ENCODE results near the gene SAMHD1. TPM values are rescaled to one million over a fixed set of nuclear protein-coding genes. Genes with fewer than 3 reads are reported as not detected.
A peak's percentile ranks its signal among the peaks of the same experiment; 100 is the strongest.

The SAMHD1 gene
- total and polyA plus RNA-seq, 2 of the 8 experiments (the other 6 are each of a cell fraction or from before 2014, with no cell fraction given): 22.0 to 37.1 TPM

GRCh38 chr20:36951979-36952738, 651 bp upstream of the SAMHD1 start:
- no peak overlapping the region for H2BK20ac ChIP-seq (ENCODE audit: low read length)
- CTCF ChIA-PET (ENCODE audit: partially characterized antibody): interaction anchor here (1.0 kb wide), 1 partner anchor 321 kb away, joined by 3 read pairs; no protein-coding TSS in a partner anchor

More at GRCh38 chr20:36951979-36952738, 651 bp upstream of the SAMHD1 start:
- 38% methylated on average over 11 of the region's 11 CpGs; no CpG with 5 or more reads in 1 of the 2 experiments for WGBS, 2 experiments (ENCODE audit: extremely low coverage in 1 of 2, insufficient coverage in 1 of 2, insufficient read length in 1 of 2, insufficient replicate concordance in 2 of 2, low coverage in 1 of 2, low lambda C conversion rate in 2 of 2, missing lambda C conversion rate in 1 of 2)
- H2AK5ac ChIP-seq (ENCODE audit: low read depth, low read length): no peak overlapping the region
- H4K5ac ChIP-seq (ENCODE audit: insufficient read length, low read depth, low read length): peak overlapping the region; percentile 44
- H2BK15ac ChIP-seq (ENCODE audit: low read length): no peak overlapping the region
- FAIRE-seq (no peak), DNase-seq (ENCODE audit: low read depth in 1 of 2, low spot score in 2 of 2) (no peak)
- H2BK12ac ChIP-seq (ENCODE audit: low read depth, low read length): no peak overlapping the region; the same call in 1 of the 2 replicates
- peak overlapping the region; percentile 35 for H2AFZ ChIP-seq (ENCODE audit: low read length)
- peak overlapping the region; percentile 6 for H4K91ac ChIP-seq (replicated peaks; ENCODE audit: insufficient read length, low read length)
- no peak overlapping the region for H3K23ac ChIP-seq (ENCODE audit: insufficient read length)
- no peak overlapping the region for H3K27ac ChIP-seq (ENCODE audit: low read depth, low read length)
- H3K9me3 ChIP-seq (ENCODE audit: insufficient read depth in 2 of 2, low read depth in 1 of 2, low read length in 1 of 2): no peaks in the 10 kb centered on the region
- H3K56ac ChIP-seq (replicated peaks; ENCODE audit: insufficient read length, low read depth, low read length): peak overlapping the region; percentile 49
- peaks cover 0 to 14% (median 10%) of the 10 kb centered on the region in 4 experiments; a peak in 4 of 7 replicates for H3K4me1 ChIP-seq (replicated peaks in 1 of 4; ENCODE audit: control insufficient read depth in 3 of 4, insufficient read depth in 4 of 4, low read length in 3 of 4)
- TF ChIP-seq POLR2A (IDR thresholded peaks at IDR 0.05; ENCODE audit: control extremely low read depth in 1 of 2, low read depth in 2 of 2, low read length in 2 of 2): peak in 1 of 2 experiments; percentile 14; a peak in 1 of 3 replicates
- no peak for TF ChIP-seq BRCA1 (IDR thresholded peaks at IDR 0.05; ENCODE audit: low read depth, low read length)
- peak; percentile 11; the same call in 1 of the 2 replicates for TF ChIP-seq TAF1 (IDR thresholded peaks at IDR 0.05; ENCODE audit: low read depth, low read length)
- no peak overlapping the region for H4K8ac ChIP-seq (ENCODE audit: extremely low read depth, insufficient read depth, low read length)
- H3K14ac ChIP-seq (ENCODE audit: insufficient read length): no peak overlapping the region
- peaks cover 4% of the 10 kb centered on the region; the same call in 1 of the 2 replicates for H3K79me1 ChIP-seq (ENCODE audit: low read depth, low read length)
- H3K36me3 ChIP-seq (ENCODE audit: control insufficient read depth in 2 of 4, insufficient read depth in 4 of 4, low read length in 3 of 4): no peaks in the 10 kb centered on the region
- no peak overlapping the region for H3K4ac ChIP-seq (replicated peaks; ENCODE audit: insufficient read length, low read depth, low read length)
- H3K9ac ChIP-seq (replicated peaks in 1 of 4; ENCODE audit: extremely low read depth in 1 of 4, low read depth in 3 of 4, low read length in 3 of 4): peak overlapping the region in 3 of 4 experiments; percentile 1 to 64 (median 3); a peak in 2 of 7 replicates
- H3K4me2 ChIP-seq (ENCODE audit: insufficient read depth in 1 of 2, low read depth in 2 of 2, low read length in 2 of 2): peak overlapping the region; percentile 92 to 93
- H4K20me1 ChIP-seq (replicated peaks in 1 of 2; ENCODE audit: control insufficient read depth in 1 of 2, insufficient read depth in 2 of 2, low read length in 2 of 2): no peaks in the 10 kb centered on the region
- POLR2A ChIA-PET (ENCODE audit: partially characterized antibody): no interaction called here
- peak overlapping the region; percentile 66 to 83 (median 80); a peak in 7 of 8 replicates for H3K4me3 ChIP-seq (ENCODE audit: extremely low read depth in 1 of 4, insufficient read depth in 2 of 4, low read depth in 3 of 4, low read length in 4 of 4)
- no peaks in the 10 kb centered on the region; a peak in 1 of 7 replicates for H3K27me3 ChIP-seq (replicated peaks in 1 of 4; ENCODE audit: control insufficient read depth in 3 of 4, extremely low read depth in 1 of 4, insufficient read depth in 3 of 4, low read length in 3 of 4)
- H3K18ac ChIP-seq (ENCODE audit: extremely low read depth, low read length): peak overlapping the region; percentile 56; the same call in 1 of the 2 replicates
- peaks cover 14% of the 10 kb centered on the region for H3K23me2 ChIP-seq (ENCODE audit: low read depth, low read length)
- no peak overlapping the region for H2BK120ac ChIP-seq (replicated peaks; ENCODE audit: low read depth, low read length)
- peak overlapping the region; percentile 75; the same call in 1 of the 2 replicates for H2BK5ac ChIP-seq (ENCODE audit: low read depth, low read length)
- 0 out of 4 replicates have a peak, but pooled peaks cover 0 to 5% of the 10 kb centered on the region in 2 experiments for H3K79me2 ChIP-seq (ENCODE audit: control insufficient read depth in 1 of 2, insufficient read depth in 2 of 2, low read length in 2 of 2)
